Calu3 (cell line): ENCODE data around the gene DDAH2. TPM values are rescaled to one million over a fixed set of nuclear protein-coding genes. Genes with fewer than 3 reads are reported as not detected.

Source experiments
- BruUV-seq: library from RNA; stranded (reverse); fragments of 400-500 nt; replicated peaks from 2 replicates; lab custom pipeline; 2021; lab: Mats Ljungman, UMichigan
- CTCF ChIA-PET: fragments of 300-600 bp; sonication (Branson Sonifier 250); formaldehyde crosslinking; loops from one replicate; lab custom pipeline; 2022; ENCODE audit warnings: antibody characterized with exemption; lab: Charles Lee
- DNase-seq: peaks from one replicate; pipeline ENCODE4 v3.0.0; 2022
- H3K27ac Mint-ChIP-seq: one replicate; pipeline ENCODE4 v1.8.0; 2022; ENCODE audit warnings: mixed read lengths; ENCODE audit not compliant: unreplicated experiment
- H3K27me3 Mint-ChIP-seq: one replicate; pipeline ENCODE4 v1.8.0; 2022; ENCODE audit warnings: mixed read lengths; ENCODE audit not compliant: unreplicated experiment
- H3K36me3 Mint-ChIP-seq: one replicate; pipeline ENCODE4 v1.8.0; 2022; ENCODE audit warnings: mild to moderate bottlenecking, moderate library complexity, mixed read lengths; ENCODE audit not compliant: insufficient read depth, unreplicated experiment
- H3K4me1 Mint-ChIP-seq: one replicate; pipeline ENCODE4 v1.8.0; 2022; ENCODE audit warnings: mild to moderate bottlenecking, low read depth, mixed read lengths; ENCODE audit not compliant: unreplicated experiment
- H3K4me3 Mint-ChIP-seq: one replicate; pipeline ENCODE4 v1.8.0; 2022; ENCODE audit warnings: mild to moderate bottlenecking, low read depth, moderate library complexity, mixed read lengths; ENCODE audit not compliant: unreplicated experiment
- H3K9me3 Mint-ChIP-seq: one replicate; pipeline ENCODE4 v1.8.0; 2022; ENCODE audit warnings: low read depth, mixed read lengths; ENCODE audit not compliant: unreplicated experiment
- intact Hi-C: fragments of 100-400 bp; cut with micrococcal nuclease; formaldehyde crosslinking; loops from one replicate; pipeline ENCODE4 v1.10.0; 2022; ENCODE audit not compliant: unreplicated experiment
- total RNA-seq: library from RNA; stranded (reverse); gene quantifications from 2 replicates; pipeline ENCODE4 v1.2.3, GENCODE V29; 2022
- TF ChIP-seq, protein P1 (sequence below): fragments of 200-600 bp; IDR thresholded peaks from one replicate; pipeline ENCODE4 v1.8.0; 2022; ENCODE audit warnings: antibody characterized with exemption; ENCODE audit not compliant: unreplicated experiment

The DDAH2 gene
- total RNA-seq, 1 experiment from 2014 or later, result 81.4 TPM

DNA sequence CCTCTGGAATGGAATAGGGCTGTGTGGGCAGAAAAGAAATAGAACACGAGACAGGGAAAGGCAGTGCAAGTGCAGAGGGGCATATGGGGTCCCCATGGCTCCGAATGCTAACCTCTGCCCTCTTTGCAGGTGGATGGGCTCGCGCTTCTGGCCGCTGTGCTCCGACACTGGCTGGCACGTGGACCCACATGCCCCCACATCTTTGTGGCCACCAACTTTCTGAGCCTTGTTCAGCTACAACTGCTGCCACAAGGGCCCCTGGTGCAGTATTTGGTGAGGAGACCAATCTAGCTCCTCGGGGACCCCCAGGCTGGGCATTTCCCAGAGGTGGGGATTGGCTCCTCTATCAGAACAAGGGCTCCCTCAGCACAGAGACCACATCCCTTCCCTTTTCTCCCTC lies 32.2 kb upstream of the DDAH2 start:
- intact Hi-C loops, result no loop called here
- no TSS peak for BruUV-seq
- no peak for DNase-seq
- Mint-ChIP-seq H3K27ac (no peak overlapping the region), H3K36me3 (peaks cover 52% of the 10 kb centered on the region), H3K27me3 (no peaks in the 10 kb centered on the region), H3K4me3 (no peak overlapping the region), H3K4me1 (peaks cover 17% of the 10 kb centered on the region), H3K9me3 (no peaks in the 10 kb centered on the region)
- CTCF ChIA-PET, result no interaction called here
- TF ChIP-seq, protein P1, sequence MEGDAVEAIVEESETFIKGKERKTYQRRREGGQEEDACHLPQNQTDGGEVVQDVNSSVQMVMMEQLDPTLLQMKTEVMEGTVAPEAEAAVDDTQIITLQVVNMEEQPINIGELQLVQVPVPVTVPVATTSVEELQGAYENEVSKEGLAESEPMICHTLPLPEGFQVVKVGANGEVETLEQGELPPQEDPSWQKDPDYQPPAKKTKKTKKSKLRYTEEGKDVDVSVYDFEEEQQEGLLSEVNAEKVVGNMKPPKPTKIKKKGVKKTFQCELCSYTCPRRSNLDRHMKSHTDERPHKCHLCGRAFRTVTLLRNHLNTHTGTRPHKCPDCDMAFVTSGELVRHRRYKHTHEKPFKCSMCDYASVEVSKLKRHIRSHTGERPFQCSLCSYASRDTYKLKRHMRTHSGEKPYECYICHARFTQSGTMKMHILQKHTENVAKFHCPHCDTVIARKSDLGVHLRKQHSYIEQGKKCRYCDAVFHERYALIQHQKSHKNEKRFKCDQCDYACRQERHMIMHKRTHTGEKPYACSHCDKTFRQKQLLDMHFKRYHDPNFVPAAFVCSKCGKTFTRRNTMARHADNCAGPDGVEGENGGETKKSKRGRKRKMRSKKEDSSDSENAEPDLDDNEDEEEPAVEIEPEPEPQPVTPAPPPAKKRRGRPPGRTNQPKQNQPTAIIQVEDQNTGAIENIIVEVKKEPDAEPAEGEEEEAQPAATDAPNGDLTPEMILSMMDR, result no peak

DNA sequence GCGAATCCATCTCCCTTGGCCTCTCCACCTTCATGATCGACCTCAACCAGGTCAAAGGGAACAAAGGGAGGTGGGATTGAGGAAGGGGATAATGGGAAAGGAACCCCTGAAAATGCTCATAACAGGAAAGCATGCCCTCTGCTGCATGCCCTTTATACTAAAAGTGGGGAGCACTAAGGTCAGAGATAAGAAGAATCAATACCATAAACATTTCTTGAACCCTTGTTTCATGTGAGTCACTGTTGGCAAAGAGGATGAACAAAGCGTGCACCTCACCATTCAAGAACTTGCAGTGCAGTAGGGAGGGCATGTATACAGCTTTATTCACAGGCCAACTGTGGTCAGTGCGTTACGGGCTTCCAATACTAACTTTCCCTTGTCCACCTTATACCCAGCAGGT lies 31.7 kb upstream of the DDAH2 start:
- TF ChIP-seq, protein P1, result no peak
- CTCF ChIA-PET, result interaction anchor here (1.0 kb wide), 1 partner anchor 21 kb away, joined by 3 read pairs; the partner anchor contains the start of gene MSH5
- Mint-ChIP-seq H3K36me3 (peaks cover 48% of the 10 kb centered on the region), H3K4me1 (peaks cover 17% of the 10 kb centered on the region), H3K9me3 (no peaks in the 10 kb centered on the region), H3K27me3 (no peaks in the 10 kb centered on the region), H3K4me3 (no peak overlapping the region), H3K27ac (no peak overlapping the region)
- BruUV-seq, result no TSS peak
- no peak for DNase-seq
- intact Hi-C loops, result no loop called here

DNA sequence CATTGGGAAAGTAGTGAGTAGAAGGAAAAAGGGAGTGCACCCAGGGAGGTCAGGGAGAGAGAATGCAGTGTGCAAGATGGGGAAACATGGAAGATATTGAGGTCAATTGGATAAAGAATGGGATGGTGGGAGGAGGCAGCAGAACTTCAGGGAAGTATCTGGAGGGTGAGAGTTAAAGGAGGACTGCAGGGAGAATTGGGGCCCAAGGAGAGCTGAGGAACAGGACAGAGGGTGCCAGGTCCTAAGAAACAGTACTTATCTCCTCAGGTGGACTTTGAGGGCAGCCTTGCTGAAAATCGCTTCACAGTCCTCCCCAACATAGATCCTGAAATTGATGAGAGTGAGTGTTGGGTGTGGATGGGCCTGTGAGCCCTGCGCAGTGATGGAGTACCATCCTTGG lies 29.2 kb upstream of the DDAH2 start:
- Mint-ChIP-seq H3K27me3 (no peaks in the 10 kb centered on the region), H3K4me1 (peaks cover 11% of the 10 kb centered on the region), H3K27ac (no peak overlapping the region), H3K4me3 (no peak overlapping the region), H3K9me3 (no peaks in the 10 kb centered on the region), H3K36me3 (peaks cover 48% of the 10 kb centered on the region)
- TF ChIP-seq, protein P1, result no peak
- no TSS peak for BruUV-seq
- CTCF ChIA-PET, result interaction anchor here (0.6 to 2.2 kb wide), 2 partner anchors 12 to 38 kb away, joined by 3 to 7 read pairs; no protein-coding TSS in a partner anchor
- intact Hi-C loops, result no loop called here
- no peak for DNase-seq

DNA sequence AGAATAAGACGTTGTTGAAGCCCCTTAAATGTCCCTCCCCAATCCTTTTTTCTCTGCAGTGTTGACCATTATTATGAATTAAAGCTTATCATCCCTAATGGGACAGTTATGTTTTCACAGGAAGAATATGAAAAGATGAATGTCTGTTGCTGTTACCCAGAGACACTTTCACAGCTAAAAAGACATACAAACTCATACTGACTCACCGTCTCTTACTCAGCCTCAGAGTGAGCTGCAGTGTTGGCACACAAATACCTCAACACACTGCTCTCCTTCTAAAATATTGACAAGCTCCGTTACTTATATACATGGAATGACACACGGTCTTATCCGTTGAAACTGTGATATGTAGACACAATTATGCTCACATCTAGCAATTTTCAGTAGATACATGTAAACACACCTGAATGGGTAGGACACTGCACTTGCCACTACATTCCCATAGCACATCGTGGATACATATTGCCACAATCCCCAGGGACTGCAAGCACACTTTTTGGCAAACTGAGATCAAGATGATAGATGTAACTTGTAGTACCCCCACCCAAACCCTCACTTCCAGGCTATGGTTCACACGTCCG lies 23.7 kb upstream of the DDAH2 start:
- DNase-seq, result no peak
- no TSS peak for BruUV-seq

More for the DNA sequence above, 23.7 kb upstream of the DDAH2 start:
- Mint-ChIP-seq H3K27me3 (no peaks in the 10 kb centered on the region), H3K36me3 (peaks cover 35% of the 10 kb centered on the region), H3K4me1 (no peaks in the 10 kb centered on the region), H3K9me3 (no peaks in the 10 kb centered on the region), H3K4me3 (no peak overlapping the region), H3K27ac (no peak overlapping the region)
- intact Hi-C loops, result no loop called here
- CTCF ChIA-PET, result interaction anchor here (1.1 kb wide), 1 partner anchor 14 kb away, joined by 6 read pairs; the partner anchor contains the start of gene MSH5
- TF ChIP-seq, protein P1, result no peak
